ENCODE results near the gene PRDM10.

Gene PRDM10

GRCh38 chr11:129938764-129939163 is 63.9 kb downstream of the PRDM10 start:
- DNase-seq: no peak

- no peak for DNase-seq
These were observed 64.9 kb downstream of the PRDM10 start for GRCh38 chr11:129937592-129938238.

DNA sequence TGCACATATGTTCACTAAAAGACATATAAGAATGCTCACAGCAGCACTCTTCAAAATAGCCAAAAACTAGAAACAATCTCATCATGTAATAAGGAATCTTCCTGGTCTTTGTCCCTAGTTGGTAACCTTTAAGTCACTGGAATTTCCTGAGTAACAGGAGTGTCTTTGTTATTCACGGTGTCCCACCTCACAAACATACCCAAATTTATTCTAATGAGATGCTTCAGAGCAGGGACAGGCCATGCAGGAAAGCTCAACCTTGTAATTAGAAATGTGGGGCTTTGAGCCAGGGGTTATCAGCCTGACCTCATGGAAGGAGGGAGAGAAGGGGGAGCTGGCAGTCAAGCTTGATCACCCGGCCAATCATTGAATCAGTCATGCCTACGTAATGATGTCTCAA is 66.9 kb downstream of the PRDM10 start:
- DNase-seq: no peak

DNA sequence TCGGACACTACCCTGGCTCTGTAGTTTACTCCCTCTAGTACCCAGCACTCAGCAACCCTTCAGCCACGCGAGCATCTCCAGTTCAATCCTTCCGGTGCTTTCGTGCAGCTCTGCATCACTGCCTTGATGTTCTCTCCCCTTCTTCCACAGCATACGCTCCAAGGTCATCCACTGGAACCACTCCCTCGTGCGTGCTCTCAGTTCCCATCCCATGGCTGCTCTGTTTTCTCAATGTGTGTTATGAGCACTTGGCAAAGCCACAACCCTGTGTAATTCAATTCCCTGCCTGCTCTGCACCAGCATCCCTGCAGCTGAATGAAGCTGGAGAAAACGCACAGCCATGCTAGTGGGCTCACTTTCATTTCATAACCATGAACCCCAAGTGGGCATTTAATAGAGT is 68.7 kb downstream of the PRDM10 start:
- no peak for DNase-seq

- DNase-seq: no peak
These were observed 69.4 kb downstream of the PRDM10 start for GRCh38 chr11:129933262-129933661.

DNA sequence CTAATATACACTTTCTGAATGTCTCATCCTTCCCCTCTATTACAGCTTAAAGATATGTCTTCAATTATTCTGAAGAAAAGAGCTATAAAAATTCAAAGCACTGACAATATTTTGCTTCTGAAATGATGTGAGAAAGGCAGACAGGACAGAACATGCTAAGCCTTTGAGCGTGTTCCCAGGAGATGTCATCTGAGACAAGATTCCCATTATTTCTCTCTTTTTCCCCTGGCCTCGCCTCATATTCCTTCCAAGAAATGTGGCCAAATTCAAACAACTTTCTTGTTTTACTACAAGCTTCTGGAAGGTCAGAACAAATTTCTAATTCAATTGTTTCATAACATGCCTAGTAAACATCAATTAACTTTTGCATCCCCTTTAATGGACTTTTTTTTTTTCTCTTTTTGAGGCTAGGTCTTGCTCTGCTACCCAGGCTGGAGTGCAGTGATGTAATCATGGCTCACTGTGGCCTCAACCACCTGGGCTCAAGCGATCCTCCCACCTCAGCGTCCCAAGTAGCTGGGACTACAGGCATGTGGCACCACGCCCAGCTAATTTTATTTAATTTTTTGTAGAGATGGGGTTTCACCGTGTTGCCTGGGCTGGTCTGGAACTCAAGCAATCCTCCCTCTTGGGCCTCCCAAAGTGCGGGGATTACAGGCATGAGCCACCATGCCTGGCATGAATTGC is 70.1 kb downstream of the PRDM10 start:
- no peak for DNase-seq

DNA sequence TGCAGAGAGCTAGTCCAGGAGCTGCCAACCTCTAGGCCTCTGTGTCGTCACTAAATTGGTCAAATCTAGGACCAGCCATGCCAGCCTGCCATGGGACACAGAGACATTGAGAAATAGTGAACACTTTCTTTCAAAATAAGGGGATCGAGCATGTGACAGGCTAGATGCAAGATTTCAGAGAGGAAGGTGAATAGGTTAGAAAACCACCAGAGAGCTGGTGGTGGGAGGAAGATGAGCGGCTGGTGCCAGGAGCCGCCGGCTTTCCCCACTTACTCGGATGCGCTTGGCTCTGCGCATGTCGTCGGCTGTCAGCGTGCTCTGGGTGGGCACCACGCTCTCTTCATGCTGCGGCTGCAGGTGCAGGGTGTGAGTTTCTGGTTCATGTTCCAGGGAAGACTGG is 71.9 kb downstream of the PRDM10 start:
- no peak for DNase-seq

DNA sequence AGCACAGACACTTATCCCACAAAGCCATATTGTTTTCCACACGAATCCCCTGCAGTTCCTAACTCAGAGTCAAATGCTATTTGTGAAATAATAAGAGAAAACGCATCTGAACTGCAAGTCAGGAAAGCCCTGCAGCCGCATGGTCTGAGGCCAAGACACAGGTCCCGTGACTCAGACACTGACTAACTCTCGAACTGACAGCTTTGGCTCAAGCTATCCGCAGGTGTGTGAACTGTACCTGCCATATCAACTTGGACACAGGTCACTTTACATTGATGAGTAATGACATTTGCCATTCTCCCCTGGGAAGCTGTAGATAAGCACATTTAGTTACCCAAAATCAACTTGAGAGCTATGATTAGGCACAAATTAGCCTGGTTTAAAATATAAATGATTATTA is 72.3 kb downstream of the PRDM10 start:
- no peak for DNase-seq

DNA sequence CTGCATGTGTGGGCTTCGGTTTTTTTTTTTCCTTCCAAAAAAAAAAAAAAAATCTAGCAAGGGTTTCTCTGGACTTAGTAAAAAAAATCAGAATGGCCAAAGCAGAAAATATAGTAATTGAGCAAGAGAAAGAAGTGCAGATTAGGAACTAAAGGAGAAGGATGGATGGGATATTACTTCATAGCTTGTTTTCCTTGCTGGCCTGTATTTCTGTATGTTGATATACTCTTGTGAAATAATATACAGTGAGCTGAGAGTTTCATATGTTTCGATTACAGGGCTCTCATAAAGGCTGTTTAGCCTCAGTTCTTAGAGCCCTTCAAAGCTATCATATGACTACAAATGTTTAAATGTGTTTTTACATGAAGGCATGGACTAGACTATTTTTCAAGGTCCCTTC is 72.9 kb downstream of the PRDM10 start:
- no peak for DNase-seq

DNA sequence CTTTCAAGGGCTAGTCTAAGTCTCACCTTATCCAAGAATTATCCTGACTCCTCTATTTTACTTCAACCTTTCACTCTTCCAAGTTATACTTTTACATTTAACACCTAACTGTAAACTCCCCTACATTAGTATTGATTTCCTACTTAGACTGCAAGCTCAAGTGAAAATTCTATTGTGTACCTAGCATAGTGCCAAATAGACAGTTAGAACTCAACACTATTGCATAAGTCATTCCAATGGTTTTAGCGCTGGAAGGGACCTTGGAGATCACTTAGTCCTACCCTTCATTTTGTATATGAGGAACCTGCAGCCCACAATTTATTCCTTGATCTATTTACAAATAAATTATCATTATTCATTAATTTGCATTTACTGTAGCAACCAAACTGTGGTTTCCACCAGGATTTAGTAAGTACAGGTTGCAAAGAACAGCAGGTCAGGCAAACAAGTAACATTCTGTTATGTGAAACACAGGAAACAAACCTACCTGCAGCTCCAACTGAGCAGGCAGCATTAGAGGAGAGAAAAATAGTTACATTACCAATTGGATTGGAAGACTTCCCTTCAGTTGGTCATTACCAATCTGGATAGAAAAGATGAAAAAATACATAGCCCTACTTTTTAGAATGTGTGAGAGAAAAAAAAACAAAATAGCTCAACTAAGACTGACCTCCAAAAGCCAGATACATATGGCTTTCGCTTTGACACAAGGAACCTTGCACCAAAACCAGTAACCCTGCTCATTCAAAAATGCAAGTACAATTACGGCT is 73.5 kb downstream of the PRDM10 start:
- DNase-seq: no peak

DNA sequence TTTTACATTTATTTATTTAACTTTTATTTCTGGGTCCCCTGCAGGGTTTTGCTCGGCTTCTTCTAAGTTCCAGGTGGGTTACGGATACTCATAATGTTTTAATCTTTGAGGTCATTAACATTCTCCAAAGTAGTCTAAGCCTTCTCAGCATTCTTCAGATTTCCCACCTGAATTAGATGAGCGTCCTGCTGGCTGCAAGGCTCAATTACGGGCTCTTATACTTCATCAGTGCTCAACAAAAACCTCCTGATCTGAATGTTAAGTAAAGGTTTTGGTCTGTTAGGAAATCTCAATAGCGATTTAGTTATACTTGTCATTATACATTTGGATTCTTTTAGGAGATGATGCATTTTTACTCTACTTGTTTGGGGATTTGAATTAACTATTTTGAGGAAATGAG is 80.0 kb downstream of the PRDM10 start:
- DNase-seq: no peak

GRCh38 chr11:129918361-129918760 is 84.3 kb downstream of the PRDM10 start:
- DNase-seq: no peak

DNA sequence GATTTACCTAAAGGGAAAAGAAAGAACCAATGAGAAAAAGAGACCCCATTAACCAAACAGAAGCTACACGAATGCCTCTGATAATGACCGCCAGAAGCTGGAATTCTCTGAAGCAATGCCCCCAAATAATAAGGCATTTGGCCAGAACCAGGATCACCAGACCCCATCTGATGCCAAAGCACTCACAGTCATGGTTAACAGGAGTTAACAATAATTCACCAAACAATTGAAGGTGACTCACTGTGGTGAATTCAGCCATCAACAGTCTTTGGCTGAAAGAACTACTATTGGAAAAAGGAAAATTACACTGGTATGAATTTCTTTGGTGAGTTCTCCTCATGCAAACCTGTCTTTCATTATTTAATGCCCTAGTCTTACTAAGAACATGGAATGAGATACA is 85.4 kb downstream of the PRDM10 start:
- DNase-seq: no peak

DNA sequence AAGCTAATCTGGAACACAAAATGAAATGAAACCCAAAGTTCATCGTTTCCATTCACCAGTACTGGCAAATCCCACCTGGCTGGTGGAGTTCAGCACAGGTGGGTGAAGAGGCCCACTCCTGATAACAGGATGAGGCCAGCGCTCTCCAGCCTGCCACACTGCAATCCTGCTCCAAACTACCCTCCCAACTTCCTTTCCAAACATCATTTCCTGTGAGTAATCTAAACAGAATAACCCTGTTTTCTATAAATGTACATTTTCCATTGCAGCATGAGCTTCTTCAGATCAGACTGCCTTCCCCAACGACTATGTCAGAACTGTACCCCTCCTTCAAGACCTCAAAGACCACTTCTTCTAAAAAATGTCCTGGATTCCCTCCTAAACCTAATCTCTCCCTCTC is 91.3 kb downstream of the PRDM10 start:
- DNase-seq: no peak

- no peak for DNase-seq
These were observed 92.3 kb downstream of the PRDM10 start for GRCh38 chr11:129910360-129910759.

- DNase-seq: no peak
These were observed 97.2 kb downstream of the PRDM10 start for GRCh38 chr11:129905402-129905801.

- no peak for DNase-seq
These were observed 106.6 kb downstream of the PRDM10 start for GRCh38 chr11:129896062-129896461.

DNA sequence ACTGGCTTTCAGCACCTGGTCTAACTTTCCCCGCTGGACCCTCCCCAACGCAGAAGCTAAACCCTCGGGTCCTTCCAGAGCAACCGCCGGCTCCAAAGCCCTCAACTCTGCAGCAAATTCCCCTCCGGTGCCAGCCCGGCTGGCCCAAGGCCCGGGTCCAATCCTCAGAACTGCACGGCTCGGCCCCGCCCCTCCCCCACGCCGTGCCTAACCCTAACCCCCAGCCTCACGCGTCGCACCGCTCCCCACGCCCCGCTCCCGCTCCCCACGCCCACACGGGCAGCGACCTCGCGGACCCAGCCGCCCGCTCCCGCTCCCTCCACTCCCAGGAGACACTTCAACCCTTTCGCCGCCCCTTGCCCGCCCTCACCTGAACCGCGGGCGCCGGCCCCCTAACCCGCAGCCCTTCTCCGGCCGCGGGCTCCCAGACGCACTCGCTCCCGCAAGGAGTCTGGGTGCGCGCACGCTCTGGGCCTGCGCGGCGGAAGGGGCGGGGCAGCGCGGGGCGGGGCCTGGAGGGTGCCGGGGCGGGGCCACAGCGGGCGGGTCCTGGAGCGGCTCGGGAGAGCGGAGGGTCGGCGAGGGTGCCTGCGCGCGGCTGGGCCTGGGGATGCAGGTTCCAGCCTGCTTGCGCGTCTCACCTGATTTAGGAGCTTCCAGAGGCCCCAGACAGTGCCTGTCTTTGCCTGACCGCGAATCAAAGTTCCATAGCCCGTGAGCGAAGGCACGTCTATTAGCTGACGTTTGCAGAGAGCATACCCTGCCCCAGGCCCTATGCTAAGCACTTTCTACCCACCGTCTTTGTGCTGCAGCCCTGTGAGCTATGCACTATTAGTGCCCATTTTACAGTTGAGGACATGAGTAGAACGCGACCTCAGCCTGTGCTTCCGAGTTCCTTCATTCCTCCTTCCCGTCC is 107.3 kb downstream of the PRDM10 start, which contains the start of gene NFRKB:
TSS of gene NFRKB (minus strand) at position 453 of the 916 bp plus-strand sequence. CDS start 2,729 bp downstream, outside the sequence.
- DNase-seq: peak; percentile 41

DNA sequence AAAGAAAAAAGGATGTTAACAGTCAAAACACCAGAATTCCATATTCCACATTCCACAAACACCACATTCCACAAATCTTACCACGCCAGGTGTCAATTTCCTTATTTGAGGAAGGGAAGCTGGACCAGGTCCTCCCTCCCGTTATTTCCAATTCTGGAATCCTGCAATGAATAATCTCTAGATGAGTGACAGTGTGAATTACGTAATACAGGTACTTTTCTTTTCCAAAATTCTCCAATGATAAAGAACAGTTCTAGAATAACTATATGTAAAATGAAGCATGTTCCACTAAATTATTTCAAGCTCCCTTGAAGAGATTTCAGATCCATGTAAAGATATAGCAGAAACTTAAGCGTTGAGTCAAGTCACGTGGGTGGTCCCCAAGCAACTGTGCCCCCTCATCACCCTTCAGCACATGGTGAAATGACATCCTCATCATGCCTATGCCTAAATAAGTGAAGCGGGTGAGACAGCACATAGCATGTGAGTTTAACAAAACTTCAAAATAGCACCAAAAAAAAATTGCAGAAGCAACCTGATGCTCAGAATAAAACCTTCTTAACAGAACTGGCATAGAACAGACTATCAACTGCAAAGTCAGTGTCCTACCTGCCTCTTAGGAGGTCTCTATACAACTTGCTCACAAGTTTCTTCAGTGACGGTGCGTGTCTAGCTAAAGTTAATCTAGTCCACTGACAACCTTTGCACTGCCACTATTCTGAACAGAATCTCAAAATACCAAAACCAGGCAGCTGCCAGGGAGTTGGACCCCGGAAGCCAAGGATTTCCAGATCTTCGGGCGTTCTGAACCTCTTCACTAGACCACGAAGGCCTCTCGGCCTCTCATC is 108.1 kb downstream of the PRDM10 start:
- DNase-seq: no peak

- no peak for DNase-seq
These were observed 114.2 kb downstream of the PRDM10 start for GRCh38 chr11:129888451-129888850.

GRCh38 chr11:129885381-129885780 is 117.3 kb downstream of the PRDM10 start:
- DNase-seq: no peak

DNA sequence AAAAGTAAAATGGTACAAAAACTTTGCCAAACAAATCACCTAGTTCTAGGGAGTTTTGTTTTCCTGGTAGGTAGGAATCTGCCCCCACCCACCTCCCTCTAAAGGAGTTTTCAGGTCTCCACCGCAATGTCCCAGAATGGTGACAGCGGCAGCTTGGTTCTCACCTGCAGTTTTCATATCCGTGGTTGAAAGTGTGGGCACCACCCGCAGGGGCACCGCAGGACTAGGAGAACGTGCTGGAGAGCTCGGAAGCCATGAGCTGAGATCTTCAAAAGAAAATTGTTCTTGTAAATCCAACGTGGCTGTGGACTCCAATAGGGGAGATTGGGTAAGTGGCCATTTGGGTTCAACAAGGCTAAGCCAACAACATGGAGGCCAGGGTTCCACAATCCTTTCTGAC is 118.1 kb downstream of the PRDM10 start:
- DNase-seq: no peak

All from amniotic stem cell (primary cell).